Neural progenitor cell (in vitro differentiated cells): ENCODE measurements around the gene LY86. TPM values are rescaled to one million over a fixed set of nuclear protein-coding genes. Genes with fewer than 3 reads are reported as not detected.

Source experiments
- DNase-seq: peaks from one replicate; pipeline ENCODE4 v3.0.0-alpha.2; 2016; ENCODE audit warnings: low spot score
- H2AFZ ChIP-seq: fragments of 200-600 bp; sonication (generic); replicated peaks from 2 replicates; pipeline ENCODE4 v1.6.1; 2016; ENCODE audit warnings: antibody characterized with exemption
- H3F3A ChIP-seq: fragments of 200-600 bp; sonication (generic); 2 replicates; pipeline ENCODE4 v1.6.1; 2016; ENCODE audit warnings: antibody characterized with exemption, low read depth
- H3K27ac ChIP-seq: fragments of 200-600 bp; sonication (generic); 2 replicates; pipeline ENCODE4 v1.5.1; 2016; ENCODE audit warnings: mild to moderate bottlenecking
- H3K27me3 ChIP-seq: fragments of 200-600 bp; sonication (generic); 2 replicates; pipeline ENCODE4 v1.6.1; 2016; ENCODE audit warnings: mild to moderate bottlenecking, moderate library complexity
- H3K36me3 ChIP-seq: fragments of 200-600 bp; sonication (generic); 2 replicates; pipeline ENCODE4 v1.5.1; 2016
- H3K4me1 ChIP-seq: fragments of 200-600 bp; sonication (generic); 2 replicates; pipeline ENCODE4 v1.6.1; 2016; ENCODE audit warnings: mixed run types
- H3K4me2 ChIP-seq: fragments of 200-600 bp; sonication (generic); 2 replicates; pipeline ENCODE4 v1.6.1; 2016
- H3K4me3 ChIP-seq: fragments of 200-600 bp; sonication (generic); 2 replicates; pipeline ENCODE4 v1.5.1; 2016
- H3K79me2 ChIP-seq: fragments of 200-600 bp; sonication (generic); 2 replicates; pipeline ENCODE4 v1.6.1; 2016; ENCODE audit warnings: low read depth
- H3K9ac ChIP-seq: fragments of 200-600 bp; sonication (generic); 2 replicates; pipeline ENCODE4 v1.6.1; 2016
- H3K9me3 ChIP-seq: fragments of 200-600 bp; sonication (generic); 2 replicates; pipeline ENCODE4 v1.5.1; 2016; ENCODE audit warnings: low read depth
- H4K20me1 ChIP-seq: fragments of 200-600 bp; sonication (generic); 2 replicates; pipeline ENCODE4 v1.6.1; 2016; ENCODE audit warnings: low read depth
- H3K27ac Mint-ChIP-seq: 3 replicates; pipeline ENCODE4 v1.8.0; 2021; ENCODE audit warnings: mixed read lengths
- H3K27me3 Mint-ChIP-seq: 2 replicates; pipeline ENCODE4 v1.8.0; 2022; ENCODE audit warnings: low read depth, mild to moderate bottlenecking, inconsistent platforms, moderate library complexity, mixed read lengths; ENCODE audit not compliant: insufficient read depth
- H3K36me3 Mint-ChIP-seq: 3 replicates; pipeline ENCODE4 v1.8.0; 2021; ENCODE audit warnings: mixed read lengths
- H3K4me1 Mint-ChIP-seq: 3 replicates; pipeline ENCODE4 v1.8.0; 2021; ENCODE audit warnings: mixed read lengths
- H3K4me3 Mint-ChIP-seq: 3 replicates; pipeline ENCODE4 v1.8.0; 2021; ENCODE audit warnings: mild to moderate bottlenecking, moderate library complexity, mixed read lengths
- H3K9me3 Mint-ChIP-seq: 3 replicates; pipeline ENCODE4 v1.8.0; 2020; ENCODE audit warnings: mixed read lengths
- CTCF ChIP-seq: fragments of 200-600 bp; sonication (generic); IDR thresholded peaks from 2 replicates; pipeline ENCODE4 v1.5.1; 2017; ENCODE audit warnings: antibody characterized with exemption, mild to moderate bottlenecking
- EZH2 ChIP-seq: fragments of 200-600 bp; sonication (generic); IDR thresholded peaks from 2 replicates; pipeline ENCODE4 v1.6.1; 2017; ENCODE audit warnings: antibody characterized with exemption, mild to moderate bottlenecking, moderate library complexity
- EZH2phosphoT487 ChIP-seq: fragments of 200-600 bp; sonication (generic); IDR thresholded peaks from 2 replicates; pipeline ENCODE4 v1.6.1; 2017; ENCODE audit warnings: antibody characterized with exemption
- total RNA-seq: library from RNA; depleted of rRNA; stranded (reverse); fragments of >200 nt; gene quantifications from 2 replicates; pipeline ENCODE4 v1.2.3, GENCODE V29; 2015; ENCODE audit warnings: low replicate concordance

LY86 gene
- total RNA-seq, 1 donor from 2014 or later, result not detected

GRCh38 chr6:6557504-6557839 is 31.0 kb upstream of the LY86 start:
- H3F3A ChIP-seq, result no peaks in the 10 kb centered on the region
- peaks cover 11% of the 10 kb centered on the region for H3K4me1 Mint-ChIP-seq
- H3K27ac Mint-ChIP-seq, result no peak overlapping the region
- DNase-seq, result no peak
- no peaks in the 10 kb centered on the region for H3K9me3 ChIP-seq
- no peaks in the 10 kb centered on the region for H3K27me3 ChIP-seq
- peaks cover 3% of the 10 kb centered on the region for H3K27me3 Mint-ChIP-seq
- H3K27ac ChIP-seq, result no peak overlapping the region
- no peaks in the 10 kb centered on the region for H4K20me1 ChIP-seq
- H3K4me2 ChIP-seq, result no peak overlapping the region
- H3K4me3 Mint-ChIP-seq, result no peak overlapping the region
- H3K4me3 ChIP-seq, result no peak overlapping the region
- no peak overlapping the region for H3K9ac ChIP-seq
- H3K36me3 ChIP-seq, result no peaks in the 10 kb centered on the region
- H3K9me3 Mint-ChIP-seq, result peaks cover 1% of the 10 kb centered on the region
- H3K4me1 ChIP-seq, result no peaks in the 10 kb centered on the region
- H3K36me3 Mint-ChIP-seq, result no peaks in the 10 kb centered on the region
- TF ChIP-seq EZH2phosphoT487, result no peak
- no peak for TF ChIP-seq CTCF
- TF ChIP-seq EZH2, result no peak
- H3K79me2 ChIP-seq, result no peaks in the 10 kb centered on the region
- no peak overlapping the region for H2AFZ ChIP-seq

DNA sequence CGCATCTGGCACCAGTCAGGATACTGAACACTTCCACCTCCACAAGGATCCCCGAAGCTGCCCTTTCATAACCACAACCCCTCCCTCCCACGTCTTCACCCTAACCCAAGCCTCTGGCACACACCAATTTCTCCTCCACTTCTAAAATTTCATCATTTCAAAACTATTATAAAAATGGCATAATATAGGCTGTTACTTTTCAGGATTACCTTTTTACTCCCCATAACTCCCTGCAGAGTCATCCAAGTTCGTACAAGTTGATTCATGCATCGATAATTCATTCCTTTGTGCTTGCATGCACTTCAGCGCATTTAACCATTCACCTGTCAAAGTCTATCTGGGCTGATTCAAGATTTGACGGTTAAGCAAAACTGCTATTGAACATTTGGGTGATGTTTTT is 30.6 kb upstream of the LY86 start:
- no peak overlapping the region for H3K27ac Mint-ChIP-seq
- Histone ChIP-seq H3K79me2 (no peaks in the 10 kb centered on the region), H3K36me3 (no peaks in the 10 kb centered on the region), H3K4me3 (no peak overlapping the region), H3K4me1 (no peaks in the 10 kb centered on the region), H3F3A (no peaks in the 10 kb centered on the region), H3K27me3 (no peaks in the 10 kb centered on the region), H2AFZ (no peak overlapping the region), H3K27ac (no peak overlapping the region), H4K20me1 (no peaks in the 10 kb centered on the region), H3K9me3 (no peaks in the 10 kb centered on the region), H3K9ac (no peak overlapping the region), H3K4me2 (no peak overlapping the region)
- H3K27me3 Mint-ChIP-seq, result peaks cover 3% of the 10 kb centered on the region
- H3K4me1 Mint-ChIP-seq, result peaks cover 13% of the 10 kb centered on the region
- no peak overlapping the region for H3K4me3 Mint-ChIP-seq
- TF ChIP-seq CTCF, result no peak
- TF ChIP-seq EZH2phosphoT487, result no peak
- no peak for TF ChIP-seq EZH2
- no peaks in the 10 kb centered on the region for H3K36me3 Mint-ChIP-seq
- no peak for DNase-seq
- H3K9me3 Mint-ChIP-seq, result peaks cover 3% of the 10 kb centered on the region

GRCh38 chr6:6559994-6560570 is 28.4 kb upstream of the LY86 start:
- H3K36me3 Mint-ChIP-seq, result no peaks in the 10 kb centered on the region
- Histone ChIP-seq H4K20me1 (no peaks in the 10 kb centered on the region), H3F3A (no peaks in the 10 kb centered on the region), H3K27ac (no peak overlapping the region), H3K4me2 (no peak overlapping the region), H3K9ac (no peak overlapping the region), H3K36me3 (no peaks in the 10 kb centered on the region), H3K27me3 (no peaks in the 10 kb centered on the region), H2AFZ (no peak overlapping the region), H3K4me3 (no peak overlapping the region), H3K9me3 (no peaks in the 10 kb centered on the region), H3K4me1 (no peaks in the 10 kb centered on the region), H3K79me2 (no peaks in the 10 kb centered on the region)
- peaks cover 3% of the 10 kb centered on the region for H3K27me3 Mint-ChIP-seq
- H3K27ac Mint-ChIP-seq, result no peak overlapping the region
- TF ChIP-seq EZH2phosphoT487 (no peak), CTCF (no peak), EZH2 (no peak)
- peaks cover 6% of the 10 kb centered on the region for H3K9me3 Mint-ChIP-seq
- H3K4me1 Mint-ChIP-seq, result peaks cover 13% of the 10 kb centered on the region
- no peak overlapping the region for H3K4me3 Mint-ChIP-seq
- DNase-seq, result no peak
